DLD1 (cell line): ENCODE results near the gene OR5AU1.

ENCODE experiments used
- in situ Hi-C: cut with HindIII; loops from 2 replicates; pipeline ENCODE4 v1.10.0; 2017; ENCODE audit warnings: low sequenced_read_pairs

The OR5AU1 gene

GRCh38 chr14:21108791-21109190, 47.1 kb downstream of the OR5AU1 start:
- in situ Hi-C loops: no loop called here

- in situ Hi-C loops: no loop called here
These were observed 48.5 kb downstream of the OR5AU1 start for GRCh38 chr14:21107283-21107800.

GRCh38 chr14:21106498-21107282, 49.2 kb downstream of the OR5AU1 start:
- in situ Hi-C loops: no loop called here

GRCh38 chr14:21106176-21106497, 49.7 kb downstream of the OR5AU1 start:
- in situ Hi-C loops: no loop called here

GRCh38 chr14:21105095-21105494, 50.8 kb downstream of the OR5AU1 start:
- in situ Hi-C loops: no loop called here
